K562 (cell line): ENCODE measurements around the gene MEF2B. TPM values are rescaled to one million over a fixed set of nuclear protein-coding genes. Genes with fewer than 3 reads are reported as not detected.

Experiments
- CC2D1A ChIP-seq: fragments of 450-650 bp; IDR thresholded peaks from 2 replicates; pipeline ENCODE4 v1.6.1; 2017; ENCODE audit warnings: mild to moderate bottlenecking
- CLOCK ChIP-seq: fragments of 250-450 bp; sonication (Bioruptor Pico); IDR thresholded peaks from 2 replicates; pipeline ENCODE4 v1.4.0; 2020; ENCODE audit warnings: mild to moderate bottlenecking, moderate library complexity, borderline replicate concordance
- EP400 ChIP-seq: fragments of 450-650 bp; IDR thresholded peaks from 2 replicates; pipeline ENCODE4 v1.6.1; 2017; ENCODE audit warnings: antibody characterized with exemption, mild to moderate bottlenecking, moderate library complexity
- FOXP1 ChIP-seq: sonication (generic); formaldehyde crosslinking; IDR thresholded peaks from 2 replicates; pipeline ENCODE4 v1.8.0; 2022; ENCODE audit warnings: mild to moderate bottlenecking, missing genetic modification reagents
- NCOA2 ChIP-seq, 2 experiments: fragments of 450-650 bp; IDR thresholded peaks; 2 replicates each; pipeline ENCODE4 v1.6.1; 2018; ENCODE audit warnings: mild to moderate bottlenecking in 2 of 2, moderate library complexity in 1 of 2; ENCODE audit not compliant: partially characterized antibody in 2 of 2
- NFIC ChIP-seq: fragments of 450-650 bp; IDR thresholded peaks from 2 replicates; pipeline ENCODE4 v1.6.1; 2017; ENCODE audit warnings: mild to moderate bottlenecking, inconsistent platforms
- POLR2AphosphoS5 ChIP-seq: IDR thresholded peaks from 2 replicates; pipeline ENCODE4 v1.6.1; 2011; ENCODE audit warnings: mild to moderate bottlenecking, low read depth, low read length, moderate library complexity; ENCODE audit not compliant: control insufficient read depth, insufficient read depth
- RBBP5 ChIP-seq: fragments of 200-600 bp; sonication (generic); IDR thresholded peaks from 2 replicates; pipeline ENCODE4 v1.6.1; 2012; ENCODE audit warnings: borderline replicate concordance, mild to moderate bottlenecking, low read length, control low read depth, inconsistent platforms; ENCODE audit not compliant: insufficient read depth, poor library complexity, severe bottlenecking
- RBFOX2 ChIP-seq: fragments of 200-400 bp; formaldehyde crosslinking; IDR thresholded peaks from 2 replicates; pipeline ENCODE4 v1.6.1; 2017; ENCODE audit warnings: low read depth, mild to moderate bottlenecking, low read length, moderate library complexity
- RREB1 ChIP-seq: fragments of 250-450 bp; sonication (Bioruptor Pico); IDR thresholded peaks from 2 replicates; pipeline ENCODE4 v1.4.0; 2020
- SMAD4 ChIP-seq: fragments of 250-450 bp; sonication (Bioruptor Pico); conservative IDR thresholded peaks from 2 replicates; pipeline ENCODE4 v1.8.0; 2021; ENCODE audit warnings: inconsistent platforms, mild to moderate bottlenecking, moderate library complexity
- TOE1 ChIP-seq, 2 experiments: fragments of 450-650 bp in 1 of 2; sonication (generic) in 1 of 2; formaldehyde crosslinking in 1 of 2; IDR thresholded peaks; 2 replicates each; pipeline versions ENCODE4 v1.7.1 to v1.8.0; 2016 to 2022; ENCODE audit warnings: borderline replicate concordance in 2 of 2, mild to moderate bottlenecking in 2 of 2, antibody characterized with exemption in 1 of 2, inconsistent platforms in 1 of 2, low read depth in 1 of 2, missing genetic modification reagents in 1 of 2, moderate library complexity in 1 of 2
- ZBTB33 ChIP-seq: sonication (generic); formaldehyde crosslinking; IDR thresholded peaks from 2 replicates; pipeline ENCODE4 v1.8.1; 2023; ENCODE audit warnings: mild to moderate bottlenecking, missing genetic modification reagents
- ZNF717 ChIP-seq: fragments of 250-450 bp; sonication (Bioruptor Pico); IDR thresholded peaks from 2 replicates; pipeline ENCODE4 v1.5.0; 2021
- polyA plus RNA-seq, 8 experiments: library from polyadenylated mRNA; depleted of rRNA in 4 of 8; stranded (reverse) in 5 of 8; unstranded in 3 of 8; fragments of >200 nt; fragmentation: Nextera tagmentation in 2 of 8; fragmentation: Illumina TruSeq in 1 of 8; extraction: Ambion mirVana in 2 of 8; extraction: Trizol in 1 of 8; gene quantifications; 2 replicates each; pipeline versions ENCODE4 v1.2.1 to v1.2.3, GENCODE V29; 2011 to 2014; ENCODE audit warnings: inconsistent platforms in 1 of 8, missing spikeins in 1 of 8
- total RNA-seq, 7 experiments: library from RNA; depleted of rRNA in 6 of 7; stranded (reverse); fragments of >200 nt in 6 of 7; fragmentation: Illumina TruSeq in 2 of 7; extraction: Trizol in 2 of 7; gene quantifications; 2 replicates each; pipeline versions ENCODE4 v1.2.1 to v1.2.3, GENCODE V29; 2011 to 2021; ENCODE audit warnings: low replicate concordance in 1 of 7

The MEF2B gene
- total and polyA plus RNA-seq, 9 of the 15 experiments (the other 6 are each of a cell fraction or from before 2014, with no cell fraction given) = 0.14 to 1.9 (median 0.71) TPM; not detected in 3

GRCh38 chr19:19203012-19203856 is 33.2 kb upstream of the MEF2B start, which contains the start of gene NR2C2AP (continued):
- TF ChIP-seq RBBP5 = peak; percentile 44
- TF ChIP-seq CLOCK = no peak
- no peak for TF ChIP-seq NCOA2 (IDR thresholded peaks at IDR 0.05; ENCODE audit: partially characterized antibody in 2 of 2)
- 0 out of 2 replicates have a peak, but pooled peaks have one; percentile 5 for TF ChIP-seq NFIC
- peak; percentile 40 for TF ChIP-seq TOE1 (IDR thresholded peaks at IDR 0.05; ENCODE audit: borderline replicate concordance)
- no peak for TF ChIP-seq TOE1 (CRISPR knock-in tag; IDR thresholded peaks at IDR 0.05; ENCODE audit: borderline replicate concordance, low read depth)
- TF ChIP-seq CC2D1A = 0 out of 2 replicates have a peak, but pooled peaks have one; percentile 21
- TF ChIP-seq ZNF717 (CRISPR knock-in tag) = no peak
- TF ChIP-seq FOXP1 (CRISPR knock-in tag) = 0 out of 2 replicates have a peak, but pooled peaks have one; percentile 33
- TF ChIP-seq POLR2AphosphoS5 = peak; percentile 41; the same call in 1 of the 2 replicates
- TF ChIP-seq RBFOX2 = peak; percentile 76
- TF ChIP-seq EP400 = peak; percentile 84
- TF ChIP-seq SMAD4 = 0 out of 2 replicates have a peak, but pooled peaks have one; percentile 49
- peak; percentile 33; the same call in 1 of the 2 replicates for TF ChIP-seq ZBTB33
- TF ChIP-seq RREB1 (CRISPR knock-in tag) = no peak
